Measurements from ENCODE around the gene TOM1. TPM values are rescaled to one million over a fixed set of nuclear protein-coding genes. Genes with fewer than 3 reads are reported as not detected.

TOM1 gene
- total and polyA plus RNA-seq, 7 experiments from 2014 or later = 32.3 to 225 (median 55.3) TPM

DNA sequence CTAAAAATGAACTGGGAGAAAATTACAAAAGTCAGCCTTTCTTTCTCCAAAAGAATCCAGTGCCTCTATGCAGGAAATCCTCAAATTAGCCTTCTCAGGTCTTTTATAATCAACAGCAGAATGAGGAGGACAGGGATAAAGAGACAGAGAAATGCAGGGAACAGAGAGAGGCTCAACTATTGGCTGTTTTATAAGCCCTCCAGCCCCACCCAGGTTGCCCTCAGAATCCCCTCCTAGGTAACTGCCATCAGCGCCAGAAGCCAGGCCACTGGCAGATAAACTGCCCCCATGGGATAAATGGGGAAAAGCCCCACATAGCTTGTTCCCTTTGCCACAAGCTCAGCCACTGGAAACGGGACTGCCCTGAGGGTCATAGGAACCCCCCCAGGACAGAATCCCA, 70.3 kb downstream of the TOM1 start:
- Mint-ChIP-seq H3K36me3 (no peaks in the 10 kb centered on the region), H3K27ac (no peak overlapping the region), H3K27me3 (peaks cover 17 to 29% (median 24%) of the 10 kb centered on the region in 5 donors), H3K9me3 (peaks cover 0 to 2% (median 0%) of the 10 kb centered on the region in 11 donors), H3K4me3 (no peak overlapping the region), H3K4me1 (peaks cover 0 to 11% (median 5%) of the 10 kb centered on the region in 7 donors)
- DNase-seq = no peak
- intact Hi-C loops (cut with micrococcal nuclease) = no loop called here
- ATAC-seq = no peak
- H3K36me3 ChIP-seq (ENCODE audit: control insufficient read depth in 2 of 3, insufficient read depth in 3 of 3, low read length in 3 of 3) = no peaks in the 10 kb centered on the region
- H3K9me3 ChIP-seq (ENCODE audit: control insufficient read depth in 2 of 3, low read length in 3 of 3) = no peaks in the 10 kb centered on the region
- ChIA-PET POLR2A (no interaction called here), CTCF (interaction anchor here (0.7 kb wide), 1 partner anchor 211 kb away, joined by 5 read pairs; no protein-coding TSS in a partner anchor)
- no peak overlapping the region for H3K4me3 ChIP-seq (ENCODE audit: low read length)
- no peaks in the 10 kb centered on the region for H3K27me3 ChIP-seq (ENCODE audit: control insufficient read depth in 2 of 2, insufficient read depth in 2 of 2, low read length in 2 of 2)
- no peak overlapping the region for H3K27ac ChIP-seq (ENCODE audit: low read depth, low read length)
- no peaks in the 10 kb centered on the region for H3K4me1 ChIP-seq (ENCODE audit: control insufficient read depth in 2 of 2, insufficient read depth in 2 of 2, low read length in 2 of 2)

DNA sequence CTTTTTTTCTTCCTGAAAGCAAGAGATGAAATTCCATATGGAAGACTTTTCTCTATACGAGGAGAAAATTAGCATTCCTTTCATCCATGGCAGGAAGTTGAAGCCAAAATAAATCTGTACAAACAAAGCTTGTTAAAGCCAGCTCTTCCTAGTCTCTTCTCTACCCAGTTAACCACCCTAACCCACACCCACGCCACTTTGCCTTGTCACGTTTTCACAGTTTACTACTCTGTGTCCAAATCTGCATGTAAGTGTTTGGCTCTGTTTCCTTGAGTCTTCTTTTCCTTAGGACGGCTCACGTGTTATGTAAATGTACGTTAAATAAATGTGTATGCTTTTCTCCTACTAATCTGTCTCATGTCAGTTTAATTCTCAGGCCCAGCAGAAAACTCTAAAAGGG, 74.1 kb downstream of the TOM1 start:
- POLR2A ChIA-PET = no interaction called here
- no peaks in the 10 kb centered on the region for H3K36me3 ChIP-seq (ENCODE audit: control insufficient read depth in 2 of 3, insufficient read depth in 3 of 3, low read length in 3 of 3)
- intact Hi-C loops (cut with micrococcal nuclease) = no loop called here
- Mint-ChIP-seq H3K36me3 (no peaks in the 10 kb centered on the region), H3K4me3 (no peak overlapping the region), H3K27me3 (peaks cover 2 to 8% (median 4%) of the 10 kb centered on the region in 5 donors), H3K4me1 (peaks cover 10 to 21% (median 18%) of the 10 kb centered on the region in 7 donors), H3K27ac (no peak overlapping the region), H3K9me3 (peaks cover 0 to 2% (median 0%) of the 10 kb centered on the region in 11 donors)
- CTCF ChIA-PET = no interaction called here
- no peak for ATAC-seq
- no peak overlapping the region for H3K27ac ChIP-seq (ENCODE audit: low read depth, low read length)
- no peaks in the 10 kb centered on the region for H3K9me3 ChIP-seq (ENCODE audit: control insufficient read depth in 2 of 3, low read length in 3 of 3)
- peaks cover 0 to 7% of the 10 kb centered on the region in 2 donors for H3K4me1 ChIP-seq (ENCODE audit: control insufficient read depth in 2 of 2, insufficient read depth in 2 of 2, low read length in 2 of 2)
- no peak for DNase-seq
- H3K27me3 ChIP-seq (ENCODE audit: control insufficient read depth in 2 of 2, insufficient read depth in 2 of 2, low read length in 2 of 2) = no peaks in the 10 kb centered on the region
- H3K4me3 ChIP-seq (ENCODE audit: low read length) = no peak overlapping the region

DNA sequence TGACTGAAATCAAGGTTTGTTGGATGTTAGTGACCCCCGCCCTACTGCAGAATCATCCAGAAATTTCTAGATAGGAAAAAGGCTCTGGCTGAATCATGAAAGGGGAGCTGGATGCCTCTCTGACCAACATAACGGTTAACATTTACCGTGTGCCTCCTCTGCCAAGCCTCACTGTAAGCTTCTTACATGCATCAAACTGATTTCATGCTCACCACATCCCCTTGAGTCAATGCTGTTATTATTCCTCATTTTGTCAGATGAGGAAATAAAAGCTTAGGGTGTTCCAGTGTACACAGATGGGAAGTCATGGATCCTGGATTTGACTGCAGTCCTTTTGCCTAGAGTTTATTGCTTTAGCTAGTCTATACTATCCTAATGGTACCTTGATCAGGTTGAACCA, 75.3 kb downstream of the TOM1 start:
- Histone ChIP-seq H3K36me3 (ENCODE audit: control insufficient read depth in 2 of 3, insufficient read depth in 3 of 3, low read length in 3 of 3) (no peaks in the 10 kb centered on the region), H3K4me3 (ENCODE audit: low read length) (no peak overlapping the region), H3K27ac (ENCODE audit: low read depth, low read length) (no peak overlapping the region), H3K4me1 (ENCODE audit: control insufficient read depth in 2 of 2, insufficient read depth in 2 of 2, low read length in 2 of 2) (peaks cover 0 to 7% of the 10 kb centered on the region in 2 donors), H3K9me3 (ENCODE audit: control insufficient read depth in 2 of 3, low read length in 3 of 3) (no peaks in the 10 kb centered on the region), H3K27me3 (ENCODE audit: control insufficient read depth in 2 of 2, insufficient read depth in 2 of 2, low read length in 2 of 2) (no peaks in the 10 kb centered on the region)
- H3K27ac Mint-ChIP-seq = no peak overlapping the region
- H3K27me3 Mint-ChIP-seq = peaks cover 0 to 3% (median 0%) of the 10 kb centered on the region in 5 donors
- peaks cover 10 to 21% (median 21%) of the 10 kb centered on the region in 7 donors for H3K4me1 Mint-ChIP-seq
- peaks cover 0 to 2% (median 0%) of the 10 kb centered on the region in 11 donors for H3K9me3 Mint-ChIP-seq
- DNase-seq = no peak
- ChIA-PET CTCF (interaction anchor here (0.7 kb wide), 2 partner anchors 10 to 84 kb away, joined by 3 to 4 read pairs; no protein-coding TSS in a partner anchor), POLR2A (interaction anchor here (0.7 kb wide), 1 partner anchor 178 kb away, joined by 3 read pairs; no protein-coding TSS in a partner anchor)
- peak; percentile 28 for ATAC-seq
- intact Hi-C loops (cut with micrococcal nuclease) = no loop called here
- H3K36me3 Mint-ChIP-seq = no peaks in the 10 kb centered on the region
- H3K4me3 Mint-ChIP-seq = no peak overlapping the region

DNA sequence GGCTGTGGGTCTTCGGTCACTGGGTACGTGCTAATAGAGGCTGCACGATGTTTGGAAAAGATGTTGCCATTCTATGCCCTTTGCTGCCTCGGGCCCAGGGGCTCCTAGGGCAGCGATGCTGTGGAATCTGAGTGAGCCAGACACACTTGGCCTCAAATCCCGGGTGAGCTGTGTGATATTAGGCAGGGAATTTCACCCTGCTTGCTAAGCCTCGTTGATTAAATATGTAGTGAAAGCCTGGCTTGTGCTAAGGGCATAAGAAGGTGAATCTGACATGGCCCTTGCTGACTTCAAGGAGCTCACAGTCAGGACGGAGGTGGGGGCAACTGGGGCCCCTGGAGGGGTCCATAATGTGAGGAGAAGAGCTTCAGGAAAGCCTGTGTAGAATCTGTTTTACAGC, 75.8 kb downstream of the TOM1 start:
- H3K27me3 Mint-ChIP-seq = peaks cover 0 to 8% (median 0%) of the 10 kb centered on the region in 5 donors
- Histone ChIP-seq H3K4me3 (ENCODE audit: low read length) (no peak overlapping the region), H3K27ac (ENCODE audit: low read depth, low read length) (no peak overlapping the region), H3K4me1 (ENCODE audit: control insufficient read depth in 2 of 2, insufficient read depth in 2 of 2, low read length in 2 of 2) (peaks cover 0 to 7% of the 10 kb centered on the region in 2 donors), H3K9me3 (ENCODE audit: control insufficient read depth in 2 of 3, low read length in 3 of 3) (no peaks in the 10 kb centered on the region), H3K27me3 (ENCODE audit: control insufficient read depth in 2 of 2, insufficient read depth in 2 of 2, low read length in 2 of 2) (no peaks in the 10 kb centered on the region), H3K36me3 (ENCODE audit: control insufficient read depth in 2 of 3, insufficient read depth in 3 of 3, low read length in 3 of 3) (no peaks in the 10 kb centered on the region)
- H3K9me3 Mint-ChIP-seq = peaks cover 0 to 2% (median 0%) of the 10 kb centered on the region in 11 donors
- ChIA-PET POLR2A (interaction anchor here (0.7 kb wide), 1 partner anchor 177 kb away, joined by 3 read pairs; no protein-coding TSS in a partner anchor), CTCF (interaction anchor here (0.7 kb wide), 1 partner anchor 84 kb away, joined by 4 read pairs; no protein-coding TSS in a partner anchor)
- intact Hi-C loops (cut with micrococcal nuclease) = no loop called here
- DNase-seq (no peak), ATAC-seq (no peak)
- H3K4me1 Mint-ChIP-seq = peaks cover 10 to 26% (median 24%) of the 10 kb centered on the region in 7 donors
- peak overlapping the region in 1 of 9 donors; percentile 34 for H3K27ac Mint-ChIP-seq
- H3K36me3 Mint-ChIP-seq = no peaks in the 10 kb centered on the region
- H3K4me3 Mint-ChIP-seq = no peak overlapping the region

DNA sequence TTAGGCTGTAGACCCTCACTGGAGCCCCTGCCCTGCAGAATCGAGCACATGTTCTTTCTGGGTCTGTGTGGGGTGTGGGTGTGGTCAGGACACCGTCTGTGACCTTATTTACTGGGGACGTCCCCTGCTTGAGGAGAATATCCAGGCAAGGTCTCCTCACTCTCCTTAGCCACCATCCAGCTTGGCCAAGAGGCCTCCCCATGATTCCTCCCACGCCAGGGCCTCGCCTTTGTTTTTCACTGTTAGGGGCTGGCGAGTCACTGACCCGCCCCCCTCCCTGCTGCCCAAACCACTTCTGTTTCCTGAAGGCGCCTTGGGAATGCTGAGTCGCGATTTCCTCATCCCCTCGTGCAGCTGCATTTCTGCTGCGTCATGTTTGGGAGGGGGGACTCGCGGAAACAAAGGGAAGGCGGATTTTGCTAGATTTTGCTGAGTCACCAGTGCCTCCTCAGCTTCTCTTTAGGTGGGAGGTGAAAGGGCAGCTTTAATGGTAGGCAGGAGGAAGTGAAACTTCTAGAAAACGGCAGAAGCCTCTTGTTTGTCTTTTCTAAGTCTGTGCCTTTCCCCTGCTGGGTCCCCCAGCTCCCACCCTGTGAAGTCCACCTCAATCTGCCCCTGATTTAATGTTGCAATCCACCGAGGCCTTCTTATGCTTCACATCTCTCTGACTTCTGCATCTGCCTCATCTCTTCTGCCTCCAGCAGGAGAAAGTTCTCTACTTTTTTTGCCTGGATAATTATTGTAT, 77.2 kb downstream of the TOM1 start:
- Mint-ChIP-seq H3K27ac (peak overlapping the region in 4 of 9 donors; percentile 10 to 68 (median 54)), H3K9me3 (peaks cover 0 to under 1% (median 0%) of the 10 kb centered on the region in 11 donors), H3K27me3 (peaks cover 6 to 18% (median 6%) of the 10 kb centered on the region in 5 donors), H3K4me3 (peak overlapping the region in 1 of 10 donors; percentile 39), H3K36me3 (no peaks in the 10 kb centered on the region), H3K4me1 (peaks cover 17 to 31% (median 27%) of the 10 kb centered on the region in 7 donors)
- peak in 4 of 9 donors; percentile 13 to 34 (median 18) for DNase-seq
- H3K9me3 ChIP-seq (ENCODE audit: control insufficient read depth in 2 of 3, low read length in 3 of 3) = no peaks in the 10 kb centered on the region
- ATAC-seq = peak; percentile 59
- H3K4me3 ChIP-seq (ENCODE audit: low read length) = no peak overlapping the region
- ChIA-PET CTCF (no interaction called here), POLR2A (no interaction called here)
- no peak overlapping the region for H3K27ac ChIP-seq (ENCODE audit: low read depth, low read length)
- peaks cover 4 to 7% of the 10 kb centered on the region in 2 donors for H3K4me1 ChIP-seq (ENCODE audit: control insufficient read depth in 2 of 2, insufficient read depth in 2 of 2, low read length in 2 of 2)
- intact Hi-C loops (cut with micrococcal nuclease) = no loop called here
- peaks cover 0 to 6% of the 10 kb centered on the region in 2 donors for H3K27me3 ChIP-seq (ENCODE audit: control insufficient read depth in 2 of 2, insufficient read depth in 2 of 2, low read length in 2 of 2)
- no peaks in the 10 kb centered on the region for H3K36me3 ChIP-seq (ENCODE audit: control insufficient read depth in 2 of 3, insufficient read depth in 3 of 3, low read length in 3 of 3)

DNA sequence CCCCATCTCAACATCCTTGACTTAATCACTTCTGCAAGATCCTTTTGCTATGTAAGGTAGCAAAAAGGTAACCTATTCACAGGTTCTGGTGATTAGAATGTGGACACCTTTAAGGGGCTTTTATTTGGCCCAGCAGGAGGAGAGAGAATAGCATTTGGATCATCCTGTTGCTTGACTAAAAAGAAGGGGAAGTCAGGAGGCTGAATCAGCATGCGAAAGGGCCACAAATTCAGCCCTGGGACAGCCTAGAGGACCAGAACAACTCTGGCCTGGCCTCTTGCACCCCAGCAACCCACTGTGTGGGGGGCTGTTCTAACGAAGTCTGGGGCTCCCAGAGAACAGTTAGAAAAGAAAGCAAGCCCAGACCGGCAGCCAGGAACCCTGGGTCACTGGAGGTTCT, 78.0 kb downstream of the TOM1 start:
- DNase-seq = no peak
- Histone ChIP-seq H3K4me1 (ENCODE audit: control insufficient read depth in 2 of 2, insufficient read depth in 2 of 2, low read length in 2 of 2) (peaks cover 4 to 7% of the 10 kb centered on the region in 2 donors), H3K4me3 (ENCODE audit: low read length) (no peak overlapping the region), H3K36me3 (ENCODE audit: control insufficient read depth in 2 of 3, insufficient read depth in 3 of 3, low read length in 3 of 3) (no peaks in the 10 kb centered on the region), H3K27ac (ENCODE audit: low read depth, low read length) (no peak overlapping the region), H3K9me3 (ENCODE audit: control insufficient read depth in 2 of 3, low read length in 3 of 3) (no peaks in the 10 kb centered on the region), H3K27me3 (ENCODE audit: control insufficient read depth in 2 of 2, insufficient read depth in 2 of 2, low read length in 2 of 2) (peaks cover 0 to 6% of the 10 kb centered on the region in 2 donors)
- CTCF ChIA-PET = no interaction called here
- intact Hi-C loops (cut with micrococcal nuclease) = no loop called here
- POLR2A ChIA-PET = no interaction called here
- Mint-ChIP-seq H3K4me3 (peak overlapping the region in 1 of 10 donors; percentile 2), H3K27me3 (peaks cover 10 to 24% (median 11%) of the 10 kb centered on the region in 5 donors), H3K36me3 (no peaks in the 10 kb centered on the region), H3K9me3 (no peaks in the 10 kb centered on the region), H3K27ac (peak overlapping the region in 2 of 9 donors; percentile 20 to 56), H3K4me1 (peaks cover 18 to 28% (median 25%) of the 10 kb centered on the region in 7 donors)
- no peak for ATAC-seq
